ENCODE results near the gene PITPNC1.
A peak's percentile ranks its signal among the peaks of the same experiment; 100 is the strongest.

The PITPNC1 gene

DNA sequence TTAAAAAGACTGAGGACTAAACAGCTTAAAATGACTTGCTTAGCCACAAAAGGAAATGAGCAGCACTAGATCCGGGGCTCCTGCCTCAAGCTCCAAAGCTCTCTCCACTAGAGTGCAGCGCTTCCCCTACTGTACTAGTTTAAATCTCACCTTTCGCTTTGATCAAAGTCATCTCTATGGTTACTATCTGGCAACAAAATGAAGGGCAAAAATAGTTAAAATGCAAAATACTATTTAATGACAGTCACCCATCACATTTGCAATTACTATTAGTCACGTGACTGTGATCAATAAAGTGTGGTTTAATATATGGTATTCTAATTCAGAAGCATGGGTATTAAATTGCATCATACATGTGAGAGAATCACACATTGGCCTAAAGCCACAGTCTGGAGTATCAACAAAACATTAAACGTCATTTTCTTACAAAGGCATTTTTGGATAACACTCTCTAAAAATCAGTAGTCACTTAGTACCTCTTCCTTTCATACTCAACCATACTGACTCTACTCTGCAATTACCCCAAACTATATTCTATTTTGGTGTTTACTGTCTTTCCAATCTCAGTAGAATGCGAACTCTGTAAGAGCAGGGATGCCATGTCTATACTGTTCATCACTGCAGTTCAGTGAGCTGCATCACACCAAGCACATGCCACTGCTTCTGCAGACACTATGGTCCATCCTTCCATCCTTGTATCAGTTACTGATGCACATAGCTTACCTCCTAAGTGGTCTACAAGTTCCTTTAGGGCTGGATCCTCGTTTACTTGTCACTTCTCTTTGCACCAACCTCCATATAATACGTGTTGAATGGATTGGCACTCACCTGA lies 16.9 kb upstream of the PITPNC1 start:
- H3K4me3 ChIP-seq (ENCODE audit: low read depth, low read length) = no peak overlapping the region
- DNase-seq (ENCODE audit: low read depth, low spot score) = no peak
- TF ChIP-seq, protein P1, sequence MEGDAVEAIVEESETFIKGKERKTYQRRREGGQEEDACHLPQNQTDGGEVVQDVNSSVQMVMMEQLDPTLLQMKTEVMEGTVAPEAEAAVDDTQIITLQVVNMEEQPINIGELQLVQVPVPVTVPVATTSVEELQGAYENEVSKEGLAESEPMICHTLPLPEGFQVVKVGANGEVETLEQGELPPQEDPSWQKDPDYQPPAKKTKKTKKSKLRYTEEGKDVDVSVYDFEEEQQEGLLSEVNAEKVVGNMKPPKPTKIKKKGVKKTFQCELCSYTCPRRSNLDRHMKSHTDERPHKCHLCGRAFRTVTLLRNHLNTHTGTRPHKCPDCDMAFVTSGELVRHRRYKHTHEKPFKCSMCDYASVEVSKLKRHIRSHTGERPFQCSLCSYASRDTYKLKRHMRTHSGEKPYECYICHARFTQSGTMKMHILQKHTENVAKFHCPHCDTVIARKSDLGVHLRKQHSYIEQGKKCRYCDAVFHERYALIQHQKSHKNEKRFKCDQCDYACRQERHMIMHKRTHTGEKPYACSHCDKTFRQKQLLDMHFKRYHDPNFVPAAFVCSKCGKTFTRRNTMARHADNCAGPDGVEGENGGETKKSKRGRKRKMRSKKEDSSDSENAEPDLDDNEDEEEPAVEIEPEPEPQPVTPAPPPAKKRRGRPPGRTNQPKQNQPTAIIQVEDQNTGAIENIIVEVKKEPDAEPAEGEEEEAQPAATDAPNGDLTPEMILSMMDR (IDR thresholded peaks at IDR 0.05; ENCODE audit: insufficient read depth, low read length, missing control alignments) = peak; percentile 36
- POLR2A ChIA-PET = interaction anchor here (0.6 kb wide), 1 partner anchor 148 kb away, joined by 3 read pairs; no protein-coding TSS in a partner anchor
- CTCF ChIA-PET = interaction anchor here (0.9 to 11.0 kb wide), 4 partner anchors 11 to 327 kb away, joined by 3 to 97 read pairs (median 4); no protein-coding TSS in a partner anchor

DNA sequence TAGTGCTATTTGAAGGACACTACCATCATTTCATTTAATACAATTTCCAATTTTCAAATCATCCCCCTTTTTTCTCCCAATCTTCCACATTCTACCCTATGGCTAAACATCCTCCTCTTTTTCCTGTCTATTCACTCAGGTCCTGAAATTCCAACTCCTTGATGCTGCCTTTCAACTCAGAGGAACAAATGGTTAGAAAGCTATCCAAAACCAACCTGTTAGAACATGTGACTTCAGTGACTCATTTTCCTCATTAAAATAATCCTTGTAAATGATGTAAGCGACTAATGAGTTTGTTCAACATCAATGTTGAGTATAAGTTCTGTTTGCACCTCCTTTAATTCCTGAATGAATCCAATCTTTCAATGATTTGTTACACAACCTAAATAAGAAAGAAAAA lies 16.2 kb upstream of the PITPNC1 start:
- no peak for DNase-seq (ENCODE audit: low read depth, low spot score)
- ChIA-PET POLR2A (no interaction called here), CTCF (interaction anchor here (11.0 kb wide), 1 partner anchor 13 kb away, joined by 97 read pairs; no protein-coding TSS in a partner anchor)
- TF ChIP-seq, protein P1 (IDR thresholded peaks at IDR 0.05; ENCODE audit: insufficient read depth, low read length, missing control alignments) = no peak
- H3K4me3 ChIP-seq (ENCODE audit: low read depth, low read length) = no peak overlapping the region

DNA sequence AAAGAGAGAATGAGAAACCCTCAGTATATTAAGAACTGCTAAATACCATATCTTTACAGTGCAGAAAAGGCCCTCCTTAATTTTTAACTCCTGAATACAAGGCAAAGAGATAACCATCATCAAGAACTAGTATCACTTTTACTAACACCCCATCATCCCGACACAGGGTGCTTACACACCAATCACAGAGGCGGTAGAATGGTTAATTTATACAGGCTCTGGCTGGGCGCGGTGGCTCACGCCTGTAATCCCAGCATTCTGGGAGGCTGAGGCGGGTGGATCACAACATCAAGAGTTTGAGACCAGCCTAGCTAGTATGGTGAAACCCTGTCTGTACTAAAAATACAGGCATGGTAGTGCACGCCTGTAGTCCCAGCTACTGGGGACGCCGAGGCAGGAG lies 14.9 kb upstream of the PITPNC1 start:
- H3K4me3 ChIP-seq (ENCODE audit: low read depth, low read length) = no peak overlapping the region
- TF ChIP-seq, protein P1 (IDR thresholded peaks at IDR 0.05; ENCODE audit: insufficient read depth, low read length, missing control alignments) = no peak
- ChIA-PET POLR2A (no interaction called here), CTCF (interaction anchor here (0.8 to 11.0 kb wide), 2 partner anchors 12 to 23 kb away, joined by 3 to 97 read pairs; no protein-coding TSS in a partner anchor)
- DNase-seq (ENCODE audit: low read depth, low spot score) = no peak

DNA sequence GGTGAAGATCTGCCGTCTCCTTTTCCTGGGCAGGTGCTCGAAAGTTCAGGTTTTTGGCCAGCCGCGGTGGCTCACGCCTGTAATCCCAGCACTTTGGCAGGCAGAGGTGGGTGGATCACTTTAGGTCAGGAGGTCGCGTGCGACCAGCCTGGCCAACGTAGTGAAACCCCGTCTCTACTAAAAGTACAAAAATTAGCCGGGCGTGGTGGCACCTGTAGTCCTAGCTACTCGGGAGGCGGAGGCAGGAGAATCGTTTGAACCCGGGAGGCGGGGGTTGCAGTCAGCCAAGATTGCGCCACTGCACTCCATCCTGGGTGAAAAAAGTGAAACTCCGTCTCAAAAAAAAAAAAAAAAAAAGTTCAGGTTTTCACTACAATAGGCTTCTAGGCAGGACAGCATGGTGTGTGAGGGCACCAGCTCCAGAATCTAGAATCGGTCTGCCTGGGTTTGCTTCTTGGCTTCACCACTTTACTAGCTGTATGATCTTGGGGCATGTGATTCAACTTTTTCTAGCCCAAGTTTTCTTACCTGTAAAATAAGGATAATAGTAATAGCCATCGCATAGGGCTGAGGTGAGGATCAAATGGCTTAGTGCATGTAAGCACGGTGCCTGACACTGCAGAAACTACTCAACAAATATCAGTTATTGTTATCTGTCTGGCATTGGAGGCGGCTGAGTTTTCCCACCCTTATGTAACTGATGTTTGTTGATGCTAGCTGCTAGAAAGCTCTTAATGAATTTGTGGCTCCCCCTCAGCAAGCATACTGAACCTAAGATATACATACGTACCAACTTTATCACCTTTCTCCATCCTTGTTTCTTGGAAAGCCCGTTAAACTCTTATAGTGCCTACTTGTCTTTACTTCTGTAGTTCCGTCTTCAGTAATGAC lies 12.0 kb upstream of the PITPNC1 start:
- DNase-seq (ENCODE audit: low read depth, low spot score) = no peak
- H3K4me3 ChIP-seq (ENCODE audit: low read depth, low read length) = peak overlapping the region; percentile 97
- POLR2A ChIA-PET = no interaction called here
- TF ChIP-seq, protein P1 (IDR thresholded peaks at IDR 0.05; ENCODE audit: insufficient read depth, low read length, missing control alignments) = no peak
- CTCF ChIA-PET = interaction anchor here (0.6 to 11.0 kb wide), 7 partner anchors 9 to 325 kb away, joined by 3 to 97 read pairs (median 3); no protein-coding TSS in a partner anchor

DNA sequence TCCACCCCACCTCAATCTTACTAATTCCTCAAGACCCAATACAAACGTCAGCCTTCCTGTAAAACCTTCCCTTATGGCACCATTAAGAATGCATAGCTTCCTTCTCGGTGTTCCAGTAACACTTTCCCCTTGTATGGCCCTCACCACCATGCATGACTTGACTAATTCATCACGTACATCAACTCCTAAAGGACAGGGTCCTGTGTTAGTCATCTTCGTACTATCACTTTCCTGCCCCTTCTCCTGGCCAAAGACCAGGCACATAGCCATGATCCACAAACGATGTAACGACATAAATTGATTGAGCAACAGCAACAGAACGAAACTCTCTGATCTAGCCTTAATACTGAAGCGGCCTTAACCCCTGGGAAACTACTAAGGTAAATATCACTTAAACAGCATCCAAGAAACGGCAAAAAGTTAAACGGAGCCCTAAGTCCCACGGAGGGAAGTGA lies 11.3 kb upstream of the PITPNC1 start:
- TF ChIP-seq, protein P1 (IDR thresholded peaks at IDR 0.05; ENCODE audit: insufficient read depth, low read length, missing control alignments) = no peak
- POLR2A ChIA-PET = no interaction called here
- CTCF ChIA-PET = interaction anchor here (0.6 to 11.0 kb wide), 8 partner anchors 8 to 324 kb away, joined by 3 to 97 read pairs (median 4); no protein-coding TSS in a partner anchor
- no peak for DNase-seq (ENCODE audit: low read depth, low spot score)
- peak overlapping the region; percentile 97 for H3K4me3 ChIP-seq (ENCODE audit: low read depth, low read length)
